ENCODE results near the gene WLS. TPM values are rescaled to one million over a fixed set of nuclear protein-coding genes. Genes with fewer than 3 reads are reported as not detected.
"Not testable (repeated sequence)": the region's sequence is repeated elsewhere in the genome, so short reads cannot be mapped to it uniquely, and the experiment has no call there.

The WLS gene
- 0.19 TPM in 1 of 2 replicates, not detected in the other for total RNA-seq

DNA sequence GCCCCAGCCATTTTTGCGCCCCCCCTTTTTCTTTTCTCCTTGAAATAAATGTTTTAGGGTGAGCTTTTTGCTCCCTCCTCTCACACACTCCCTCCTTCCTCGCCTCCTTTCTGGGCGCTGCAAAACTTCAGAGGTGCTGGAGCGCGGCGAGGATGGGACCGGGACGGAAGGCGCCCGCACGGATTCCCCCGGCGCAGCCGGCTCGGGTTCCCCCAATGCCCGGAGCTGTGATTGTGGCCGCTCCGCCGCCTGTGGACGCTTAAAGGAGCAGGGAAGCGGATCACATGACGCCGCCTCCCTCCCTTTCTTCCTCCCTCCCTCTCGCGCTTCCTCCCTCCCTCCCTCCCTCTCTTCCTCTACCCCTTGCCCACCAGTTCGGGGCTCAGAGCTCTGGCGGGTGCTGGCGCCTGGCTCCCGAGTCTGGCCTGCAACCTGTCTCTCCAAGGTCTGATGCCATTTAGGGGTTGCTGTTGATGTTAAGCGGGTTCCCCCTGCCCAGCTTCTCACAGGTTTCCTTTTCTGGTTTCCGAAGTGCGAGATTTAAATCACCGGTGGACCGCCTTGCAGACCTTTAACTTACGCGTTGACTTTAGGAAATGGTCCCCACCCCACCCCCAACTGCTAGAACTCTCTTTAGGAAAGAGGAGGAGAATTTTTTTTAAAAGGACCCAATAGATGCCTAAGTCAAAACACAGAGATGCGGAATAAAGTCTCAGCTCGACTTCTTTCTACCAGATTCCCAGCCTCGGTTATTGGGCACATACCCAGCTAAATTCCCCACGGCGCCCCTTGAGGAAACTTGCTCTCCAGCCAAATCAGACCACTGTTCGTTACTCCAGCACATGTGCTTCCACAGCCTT lies at the start of gene WLS:
Gene WLS (minus strand): TSS at position 235 of the 860 bp plus-strand sequence. CDS start 224 bp downstream, at position 11.
- Mint-ChIP-seq H3K27me3 (peaks cover 66% of the 10 kb centered on the region), H3K27ac (no peak within 1 kb of the TSS), H3K9me3 (peaks cover 7% of the 10 kb centered on the region), H3K4me3 (peak within 1 kb of the TSS; percentile 59), H3K4me1 (peaks cover 6% of the 10 kb centered on the region), H3K36me3 (ENCODE audit: low read depth) (peaks cover 2% of the 10 kb centered on the region)
- intact Hi-C loops (cut with micrococcal nuclease), result no loop called here
- DNase-seq, result no peak

DNA sequence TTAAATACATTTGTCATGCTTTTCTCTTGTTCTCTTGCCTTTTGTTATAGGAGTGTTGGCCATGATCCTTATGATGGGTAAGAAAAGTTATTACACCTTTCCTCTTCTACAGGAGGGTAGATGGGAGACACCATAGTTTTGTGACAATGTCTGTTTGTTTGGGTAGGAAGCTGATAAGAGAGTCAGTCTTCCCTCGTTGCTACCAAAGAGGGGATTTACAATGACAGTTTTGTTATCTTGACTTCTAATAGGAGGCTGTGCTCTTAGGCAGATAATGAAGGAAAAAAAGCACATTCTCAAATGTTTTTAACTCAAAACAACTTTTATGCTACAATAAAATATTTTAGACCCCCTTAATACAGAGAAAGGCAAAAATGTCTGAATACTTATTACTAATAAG lies 48.0 kb upstream of the WLS start:
- no peaks in the 10 kb centered on the region for H3K27me3 Mint-ChIP-seq
- no peaks in the 10 kb centered on the region for H3K4me1 Mint-ChIP-seq
- no peak for DNase-seq
- H3K4me3 Mint-ChIP-seq, result no peak overlapping the region
- H3K9me3 Mint-ChIP-seq, result no peaks in the 10 kb centered on the region
- no peaks in the 10 kb centered on the region for H3K36me3 Mint-ChIP-seq (ENCODE audit: low read depth)
- H3K27ac Mint-ChIP-seq, result no peak overlapping the region
- intact Hi-C loops (cut with micrococcal nuclease), result no loop called here

DNA sequence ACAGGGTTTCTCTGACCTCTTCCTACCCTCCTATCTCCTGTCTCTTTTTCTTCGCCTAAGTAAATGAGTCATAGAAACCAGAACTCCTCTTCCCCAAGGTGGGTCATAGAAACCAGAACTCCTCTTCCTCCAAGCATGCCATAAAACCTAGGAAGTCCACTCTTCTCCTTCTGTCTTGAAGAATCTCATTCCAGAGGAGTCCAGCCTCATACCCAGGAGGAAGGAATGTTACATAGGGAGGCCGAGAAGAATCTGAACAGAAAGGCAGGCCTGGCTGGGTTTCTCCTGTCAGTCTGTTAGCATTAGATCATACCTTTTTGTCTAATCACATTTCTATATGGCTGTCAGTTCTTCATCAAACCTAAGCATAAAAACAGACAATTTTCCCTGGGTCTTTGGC lies 47.5 kb upstream of the WLS start:
- no peaks in the 10 kb centered on the region for H3K9me3 Mint-ChIP-seq
- H3K4me1 Mint-ChIP-seq, result no peaks in the 10 kb centered on the region
- H3K27me3 Mint-ChIP-seq, result no peaks in the 10 kb centered on the region

DNA sequence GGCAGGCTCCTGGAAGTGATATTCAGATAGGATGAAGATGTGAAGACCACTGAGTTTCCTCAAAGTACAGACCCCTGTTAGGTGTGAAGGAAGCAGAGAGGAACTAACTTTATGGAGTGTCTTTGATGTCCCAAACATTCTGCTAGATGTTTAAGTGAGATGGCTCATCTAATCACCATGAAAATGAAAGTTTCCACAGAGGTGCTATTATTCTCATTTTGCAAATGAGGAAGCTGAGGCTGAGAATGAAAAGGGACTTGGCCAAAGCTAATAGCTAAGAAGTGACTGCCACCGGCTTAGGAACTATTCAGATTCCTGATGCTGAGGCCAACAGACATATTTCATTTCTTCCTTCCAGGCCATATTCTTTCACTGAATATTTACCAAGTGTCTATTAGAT lies 45.9 kb upstream of the WLS start:
- intact Hi-C loops (cut with micrococcal nuclease), result no loop called here
- DNase-seq, result no peak
- Mint-ChIP-seq H3K4me3 (no peak overlapping the region), H3K4me1 (no peaks in the 10 kb centered on the region), H3K36me3 (ENCODE audit: low read depth) (no peaks in the 10 kb centered on the region), H3K9me3 (no peaks in the 10 kb centered on the region), H3K27ac (no peak overlapping the region), H3K27me3 (no peaks in the 10 kb centered on the region)

More for the DNA sequence above, 47.5 kb upstream of the WLS start:
- no peak for DNase-seq
- Mint-ChIP-seq H3K4me3 (no peak overlapping the region), H3K36me3 (ENCODE audit: low read depth) (no peaks in the 10 kb centered on the region), H3K27ac (no peak overlapping the region)
- intact Hi-C loops (cut with micrococcal nuclease), result no loop called here

GRCh38 chr1:68276448-68276847 lies 44.1 kb upstream of the WLS start:
- intact Hi-C loops (cut with micrococcal nuclease), result no loop called here
- Mint-ChIP-seq H3K4me1 (no peaks in the 10 kb centered on the region), H3K36me3 (ENCODE audit: low read depth) (no peaks in the 10 kb centered on the region), H3K27me3 (no peaks in the 10 kb centered on the region), H3K9me3 (no peaks in the 10 kb centered on the region), H3K4me3 (no peak overlapping the region), H3K27ac (no peak overlapping the region)
- DNase-seq, result no peak

GRCh38 chr1:68273530-68273929 lies 41.2 kb upstream of the WLS start:
- DNase-seq, result no peak
- no peaks in the 10 kb centered on the region for H3K27me3 Mint-ChIP-seq
- H3K36me3 Mint-ChIP-seq (ENCODE audit: low read depth), result no peaks in the 10 kb centered on the region
- no peak overlapping the region for H3K27ac Mint-ChIP-seq
- H3K4me1 Mint-ChIP-seq, result no peaks in the 10 kb centered on the region
- H3K9me3 Mint-ChIP-seq, result no peaks in the 10 kb centered on the region
- H3K4me3 Mint-ChIP-seq, result no peak overlapping the region
- intact Hi-C loops (cut with micrococcal nuclease), result no loop called here

- Mint-ChIP-seq H3K27me3 (no peaks in the 10 kb centered on the region), H3K27ac (no peak overlapping the region), H3K36me3 (ENCODE audit: low read depth) (no peaks in the 10 kb centered on the region), H3K9me3 (no peaks in the 10 kb centered on the region), H3K4me1 (no peaks in the 10 kb centered on the region), H3K4me3 (no peak overlapping the region)
- intact Hi-C loops (cut with micrococcal nuclease), result no loop called here
- no peak for DNase-seq
Measured at GRCh38 chr1:68271596-68271995, 39.3 kb upstream of the WLS start.

- H3K4me3 Mint-ChIP-seq, result no peak overlapping the region
- no peaks in the 10 kb centered on the region for H3K9me3 Mint-ChIP-seq
- no peaks in the 10 kb centered on the region for H3K27me3 Mint-ChIP-seq
- H3K4me1 Mint-ChIP-seq, result no peaks in the 10 kb centered on the region
- no peaks in the 10 kb centered on the region for H3K36me3 Mint-ChIP-seq (ENCODE audit: low read depth)
- no peak for DNase-seq
- intact Hi-C loops (cut with micrococcal nuclease), result no loop called here
- H3K27ac Mint-ChIP-seq, result no peak overlapping the region
Measured at GRCh38 chr1:68270951-68271350, 38.6 kb upstream of the WLS start.

DNA sequence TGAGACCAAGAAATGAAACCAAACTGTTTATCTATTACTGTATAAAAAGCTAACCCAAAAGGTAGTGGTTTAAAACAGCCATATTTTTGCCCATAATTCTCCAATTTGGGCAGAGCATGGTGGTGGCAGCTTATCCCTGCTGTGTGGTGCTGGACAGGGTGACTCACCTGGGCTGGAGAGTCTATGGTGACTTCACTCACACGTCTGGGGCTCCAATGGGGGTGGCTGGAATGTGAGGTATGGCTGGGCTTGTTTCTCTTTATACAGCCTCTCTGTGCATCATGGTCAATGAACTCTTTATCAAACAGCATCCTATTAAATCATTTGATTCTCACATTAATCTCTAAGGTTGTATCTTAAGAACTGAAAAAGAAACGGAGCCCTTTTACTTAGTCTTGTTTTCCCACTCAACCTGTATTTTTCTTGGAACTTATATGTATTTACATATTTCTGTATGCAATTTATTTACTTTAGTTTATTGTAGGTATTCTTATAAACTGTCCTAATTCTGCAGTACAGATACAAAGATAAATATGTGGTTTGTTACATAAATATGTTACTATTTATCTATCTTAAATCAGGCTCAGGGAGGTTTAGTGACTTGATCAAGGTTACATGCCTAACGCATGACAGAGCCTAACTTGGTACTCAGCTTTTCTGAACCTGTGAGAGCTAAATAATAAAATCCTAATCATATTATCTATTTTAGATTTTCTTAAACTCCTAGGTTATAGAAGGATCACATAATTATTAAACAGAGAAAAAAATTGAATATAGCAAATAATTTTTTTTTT lies 37.5 kb upstream of the WLS start:
- DNase-seq, result no peak
- no peak overlapping the region for H3K4me3 Mint-ChIP-seq
- H3K36me3 Mint-ChIP-seq (ENCODE audit: low read depth), result no peaks in the 10 kb centered on the region
- no peaks in the 10 kb centered on the region for H3K27me3 Mint-ChIP-seq
- H3K27ac Mint-ChIP-seq, result no peak overlapping the region
- no peaks in the 10 kb centered on the region for H3K9me3 Mint-ChIP-seq
- no peaks in the 10 kb centered on the region for H3K4me1 Mint-ChIP-seq
- intact Hi-C loops (cut with micrococcal nuclease), result no loop called here

DNA sequence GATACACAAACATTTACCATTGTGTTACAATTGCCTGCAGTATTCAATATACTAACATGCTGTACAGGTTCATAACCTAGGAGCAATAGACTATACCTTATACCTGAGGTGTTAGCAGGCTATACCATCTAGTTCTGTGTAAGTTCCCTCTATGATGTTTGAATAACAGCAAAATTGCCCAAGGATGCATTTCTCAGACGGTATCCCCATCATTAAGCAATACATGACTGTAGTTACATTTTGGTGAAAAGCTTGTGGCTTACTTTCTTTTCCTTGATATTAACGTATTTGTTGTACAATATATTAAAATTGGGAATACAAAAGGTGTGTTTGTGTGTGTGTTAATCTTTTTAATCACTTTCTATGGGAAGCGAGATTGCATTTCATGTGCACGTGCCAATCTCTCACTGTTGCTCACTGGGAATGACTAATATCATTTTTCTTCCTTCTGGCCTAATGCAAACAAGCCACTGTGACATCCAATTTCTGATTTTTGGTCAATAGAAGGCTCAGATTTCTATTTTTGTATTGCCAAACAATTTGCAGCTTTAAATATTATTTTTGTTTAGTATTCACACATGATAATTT lies 36.7 kb upstream of the WLS start:
- Mint-ChIP-seq H3K36me3 (ENCODE audit: low read depth) (no peaks in the 10 kb centered on the region), H3K9me3 (no peaks in the 10 kb centered on the region), H3K27me3 (no peaks in the 10 kb centered on the region), H3K27ac (no peak overlapping the region), H3K4me1 (no peaks in the 10 kb centered on the region), H3K4me3 (no peak overlapping the region)
- intact Hi-C loops (cut with micrococcal nuclease), result no loop called here
- no peak for DNase-seq

DNA sequence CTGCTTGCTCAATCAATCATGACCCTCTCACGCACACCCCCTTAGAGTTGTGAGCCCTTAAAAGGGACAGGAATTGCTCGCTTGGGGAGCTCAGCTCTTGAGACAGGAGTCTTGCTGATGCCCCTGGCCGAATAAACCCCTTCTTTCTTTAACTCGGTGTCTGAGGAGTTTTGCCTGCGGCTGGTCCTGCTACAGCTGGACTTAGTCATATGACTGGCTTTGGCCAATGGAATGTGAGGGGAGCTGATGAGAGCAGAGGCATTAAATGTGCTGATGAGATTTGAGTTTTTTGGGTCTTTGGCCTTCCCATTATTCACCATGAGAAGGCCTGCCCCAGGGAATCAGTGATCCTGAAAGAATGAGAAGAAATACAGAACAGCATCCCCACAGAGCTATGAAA lies 24.5 kb upstream of the WLS start:
- intact Hi-C loops (cut with micrococcal nuclease); H3K27ac Mint-ChIP-seq; H3K9me3 Mint-ChIP-seq; H3K27me3 Mint-ChIP-seq; DNase-seq; H3K36me3 Mint-ChIP-seq (ENCODE audit: low read depth); H3K4me3 Mint-ChIP-seq; H3K4me1 Mint-ChIP-seq: not testable (repeated sequence)

GRCh38 chr1:68255301-68255700 lies 23.0 kb upstream of the WLS start:
- DNase-seq, result no peak
- Mint-ChIP-seq H3K9me3 (no peaks in the 10 kb centered on the region), H3K36me3 (ENCODE audit: low read depth) (no peaks in the 10 kb centered on the region), H3K4me1 (no peaks in the 10 kb centered on the region), H3K27ac (no peak overlapping the region), H3K4me3 (no peak overlapping the region), H3K27me3 (no peaks in the 10 kb centered on the region)
- intact Hi-C loops (cut with micrococcal nuclease), result no loop called here

- no peak for DNase-seq
- no peaks in the 10 kb centered on the region for H3K9me3 Mint-ChIP-seq
- no peaks in the 10 kb centered on the region for H3K4me1 Mint-ChIP-seq
- no peaks in the 10 kb centered on the region for H3K27me3 Mint-ChIP-seq
- intact Hi-C loops (cut with micrococcal nuclease), result no loop called here
- H3K4me3 Mint-ChIP-seq, result no peak overlapping the region
- no peak overlapping the region for H3K27ac Mint-ChIP-seq
- H3K36me3 Mint-ChIP-seq (ENCODE audit: low read depth), result no peaks in the 10 kb centered on the region
Measured at GRCh38 chr1:68254667-68255226, 22.4 kb upstream of the WLS start.

DNA sequence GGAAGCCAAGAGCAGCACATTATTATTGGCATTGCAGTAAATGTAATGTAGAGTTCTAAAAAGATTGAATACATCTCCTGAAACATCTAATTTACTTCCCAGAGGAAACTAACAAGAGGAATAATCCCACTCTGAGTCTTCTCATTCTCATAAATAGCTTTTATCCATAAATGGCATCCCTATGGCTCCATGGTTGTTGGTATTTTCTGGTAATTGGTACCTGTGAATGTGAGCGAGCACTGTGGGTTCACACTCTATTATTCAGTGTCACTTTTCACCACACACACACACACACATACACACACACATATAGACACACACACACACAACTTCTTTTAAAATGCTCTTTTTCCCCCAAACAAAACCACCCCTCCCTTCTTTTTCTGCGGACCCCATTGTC lies 4.7 kb upstream of the WLS start:
- intact Hi-C loops (cut with micrococcal nuclease), result no loop called here
- Mint-ChIP-seq H3K27me3 (peaks cover 30% of the 10 kb centered on the region), H3K27ac (no peak overlapping the region), H3K4me3 (no peak overlapping the region), H3K9me3 (peaks cover 7% of the 10 kb centered on the region), H3K4me1 (peaks cover 2% of the 10 kb centered on the region), H3K36me3 (ENCODE audit: low read depth) (peaks cover 2% of the 10 kb centered on the region)
- DNase-seq, result no peak
